NCI-H2171 (cell line): Measurements from ENCODE around the gene GABPA.

ENCODE experiments used
- DNase-seq: peaks from one replicate; lab custom pipeline; 2025; lab: John Stamatoyannopoulos, UW

The GABPA gene

GRCh38 chr21:25809013-25809412, 74.2 kb downstream of the GABPA start:
- no peak for DNase-seq

DNA sequence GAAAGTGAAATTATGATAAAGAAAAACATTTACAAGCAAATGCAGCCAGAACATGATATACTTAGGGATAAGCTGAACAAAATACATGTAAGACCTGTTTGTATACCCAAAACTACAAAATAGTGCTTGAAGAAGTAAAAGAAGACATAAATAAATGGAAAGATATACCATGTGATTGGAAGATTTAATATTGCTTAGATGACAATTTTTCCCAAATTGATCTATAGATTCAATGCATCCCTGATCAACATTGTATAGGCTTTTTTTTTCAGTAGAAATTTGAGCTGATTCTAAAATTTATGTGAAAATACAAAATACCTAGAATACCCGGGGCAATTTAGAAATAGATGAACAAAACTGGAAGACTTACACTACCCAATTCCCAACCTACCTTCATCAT, 76.4 kb downstream of the GABPA start:
- no peak for DNase-seq

GRCh38 chr21:25813917-25814316, 79.1 kb downstream of the GABPA start:
- DNase-seq, result no peak

DNA sequence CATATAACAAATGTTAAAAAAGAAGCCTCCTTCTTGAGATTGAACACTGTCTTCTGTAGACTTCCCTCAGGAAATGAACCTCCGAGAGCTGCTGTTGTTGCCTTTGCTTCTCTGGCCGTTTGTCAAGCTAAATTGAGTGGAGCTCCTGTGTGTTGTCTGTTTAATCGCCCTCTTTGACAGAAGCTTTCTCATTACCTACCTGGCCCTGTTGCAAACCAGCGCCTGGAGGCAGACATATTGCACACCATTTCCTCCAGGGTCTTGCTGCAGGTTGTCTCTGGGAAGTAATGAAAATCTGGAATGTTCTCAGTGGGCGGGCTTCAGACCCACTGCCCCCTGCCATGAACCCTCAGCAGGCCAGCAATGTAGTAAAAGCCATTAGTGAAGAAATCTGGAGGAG, 83.3 kb downstream of the GABPA start:
- DNase-seq, result no peak

DNA sequence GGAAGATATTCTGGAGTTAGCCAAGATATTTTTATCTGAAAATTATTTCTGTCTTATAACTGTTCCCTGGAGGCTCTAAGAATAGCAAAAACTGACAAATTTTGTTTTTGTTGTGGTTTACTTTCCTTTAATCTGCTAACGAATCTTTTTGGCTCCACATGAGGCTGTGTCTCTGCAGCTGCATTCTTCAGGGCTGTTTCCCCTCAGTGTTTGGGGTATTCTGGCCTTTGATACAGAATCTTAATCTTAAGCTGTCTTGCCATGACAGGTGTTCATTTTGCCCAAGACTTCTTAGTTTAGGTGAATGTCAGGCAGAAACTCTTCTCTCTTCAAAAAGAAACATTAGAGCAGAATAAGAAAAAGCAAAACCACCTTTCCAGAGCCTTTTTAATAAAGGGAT, 83.8 kb downstream of the GABPA start:
- DNase-seq, result no peak
